CD4-positive, CD25-positive, alpha-beta regulatory T cell (primary cell): ENCODE data around the gene SHROOM3. TPM values are rescaled to one million over a fixed set of nuclear protein-coding genes. Genes with fewer than 3 reads are reported as not detected.

Experiments
- ATAC-seq, 2 donors: fragments of 150-1000 bp; cut with Tn5 transposase; one replicate each; pipeline ENCODE4 v1.10.0; 2021; ENCODE audit warnings: low read depth in 2 of 2, moderate number of reproducible peaks in 2 of 2, moderate library complexity in 1 of 2
- DNase-seq, 3 donors: peaks; one replicate each; pipeline versions ENCODE4 v3.0.0 to v3.0.0-alpha.2; 2012 to 2022; ENCODE audit warnings: mixed read lengths in 1 of 3
- H3K27ac ChIP-seq: one replicate; pipeline ENCODE4 v1.7.0; 2013; ENCODE audit warnings: mild to moderate bottlenecking, low read length; ENCODE audit not compliant: insufficient read depth, poor library complexity, severe bottlenecking
- H3K27me3 ChIP-seq: one replicate; pipeline ENCODE4 v1.7.0; 2013; ENCODE audit warnings: low read length; ENCODE audit not compliant: control insufficient read depth, insufficient read depth
- H3K36me3 ChIP-seq: one replicate; pipeline ENCODE4 v1.7.0; 2013; ENCODE audit warnings: mild to moderate bottlenecking, low read length, moderate library complexity; ENCODE audit not compliant: control insufficient read depth, insufficient read depth
- H3K4me1 ChIP-seq: 2 replicates; pipeline ENCODE4 v1.7.0; 2013; ENCODE audit warnings: mild to moderate bottlenecking, low read length; ENCODE audit not compliant: insufficient read depth, control insufficient read depth, poor library complexity, severe bottlenecking
- H3K4me3 ChIP-seq: one replicate; pipeline ENCODE4 v1.7.0; 2013; ENCODE audit warnings: low read depth, mild to moderate bottlenecking, low read length, moderate library complexity
- H3K9me3 ChIP-seq, 2 experiments: 1 replicate in 1 of 2; 2 replicates in 1 of 2; pipeline ENCODE4 v1.7.0; 2013; ENCODE audit warnings: low read length in 2 of 2, mild to moderate bottlenecking in 1 of 2, moderate library complexity in 1 of 2; ENCODE audit not compliant: control insufficient read depth in 2 of 2
- H3K27ac Mint-ChIP-seq, 3 donors: one replicate each; pipeline ENCODE4 v1.8.0; 2020 to 2022; ENCODE audit warnings: mild to moderate bottlenecking in 3 of 3, mixed read lengths in 3 of 3, moderate library complexity in 2 of 3
- H3K27me3 Mint-ChIP-seq: one replicate; pipeline ENCODE4 v1.8.0; 2022; ENCODE audit warnings: mild to moderate bottlenecking, mixed read lengths
- H3K36me3 Mint-ChIP-seq: one replicate; pipeline ENCODE4 v1.8.0; 2020; ENCODE audit warnings: mixed read lengths
- H3K4me1 Mint-ChIP-seq, 4 donors: one replicate each; pipeline ENCODE4 v1.8.0; 2020 to 2022; ENCODE audit warnings: mixed read lengths in 4 of 4, mild to moderate bottlenecking in 1 of 4
- H3K4me3 Mint-ChIP-seq, 4 donors: one replicate each; pipeline ENCODE4 v1.8.0; 2020 to 2022; ENCODE audit warnings: mild to moderate bottlenecking in 4 of 4, mixed read lengths in 4 of 4, moderate library complexity in 3 of 4
- H3K9me3 Mint-ChIP-seq, 7 donors: one replicate each; pipeline ENCODE4 v1.8.0; 2020 to 2022; ENCODE audit warnings: mixed read lengths in 7 of 7, mild to moderate bottlenecking in 3 of 7, moderate library complexity in 2 of 7
- polyA plus RNA-seq, 4 donors: library from polyadenylated mRNA; unstranded; fragments of 300-500 nt; fragmentation: Illumina TruSeq; gene quantifications; one replicate each; pipeline ENCODE4 v1.2.3, GENCODE V29; 2021
- total RNA-seq: library from RNA; stranded (reverse); gene quantifications from one replicate; pipeline ENCODE4 v1.2.3, GENCODE V29; 2022

SHROOM3 gene
- total and polyA plus RNA-seq, 5 donors from 2014 or later: not detected

- Mint-ChIP-seq H3K27ac (no peak overlapping the region), H3K4me3 (no peak overlapping the region), H3K36me3 (no peaks in the 10 kb centered on the region), H3K4me1 (no peaks in the 10 kb centered on the region), H3K9me3 (peaks cover 0 to 5% (median 0%) of the 10 kb centered on the region in 7 donors), H3K27me3 (peaks cover 9% of the 10 kb centered on the region)
- no peaks in the 10 kb centered on the region for H3K36me3 ChIP-seq
- H3K27me3 ChIP-seq: peaks cover 2% of the 10 kb centered on the region
- H3K4me1 ChIP-seq: no peaks in the 10 kb centered on the region
- no peak overlapping the region for H3K4me3 ChIP-seq
- H3K27ac ChIP-seq: no peak overlapping the region
- DNase-seq (no peak), ATAC-seq (no peak)
- no peaks in the 10 kb centered on the region for H3K9me3 ChIP-seq
Observed at GRCh38 chr4:76523593-76523992, 88.6 kb downstream of the SHROOM3 start.

GRCh38 chr4:76525751-76526150, 90.7 kb downstream of the SHROOM3 start:
- peaks cover 0 to 5% (median 0%) of the 10 kb centered on the region in 7 donors for H3K9me3 Mint-ChIP-seq
- Histone ChIP-seq H3K9me3 (no peaks in the 10 kb centered on the region), H3K27ac (no peak overlapping the region), H3K4me3 (no peak overlapping the region), H3K4me1 (no peaks in the 10 kb centered on the region), H3K36me3 (no peaks in the 10 kb centered on the region), H3K27me3 (peaks cover 2% of the 10 kb centered on the region)
- no peak overlapping the region for H3K27ac Mint-ChIP-seq
- DNase-seq (no peak), ATAC-seq (no peak)
- no peaks in the 10 kb centered on the region for H3K36me3 Mint-ChIP-seq
- no peak overlapping the region for H3K4me3 Mint-ChIP-seq
- no peaks in the 10 kb centered on the region for H3K4me1 Mint-ChIP-seq
- H3K27me3 Mint-ChIP-seq: peaks cover 9% of the 10 kb centered on the region

GRCh38 chr4:76526585-76526990, 91.6 kb downstream of the SHROOM3 start:
- Histone ChIP-seq H3K9me3 (no peaks in the 10 kb centered on the region), H3K4me3 (no peak overlapping the region), H3K36me3 (no peaks in the 10 kb centered on the region), H3K4me1 (no peaks in the 10 kb centered on the region), H3K27me3 (peaks cover 2% of the 10 kb centered on the region), H3K27ac (no peak overlapping the region)
- H3K4me3 Mint-ChIP-seq: no peak overlapping the region
- peaks cover 9% of the 10 kb centered on the region for H3K27me3 Mint-ChIP-seq
- H3K9me3 Mint-ChIP-seq: peaks cover 0 to 5% (median 0%) of the 10 kb centered on the region in 7 donors
- H3K36me3 Mint-ChIP-seq: no peaks in the 10 kb centered on the region
- ATAC-seq: no peak
- DNase-seq: no peak
- H3K4me1 Mint-ChIP-seq: no peaks in the 10 kb centered on the region
- no peak overlapping the region for H3K27ac Mint-ChIP-seq

- no peak for ATAC-seq
- H3K4me3 ChIP-seq: no peak overlapping the region
- H3K27me3 Mint-ChIP-seq: peaks cover 9% of the 10 kb centered on the region
Observed at GRCh38 chr4:76527666-76528065, 92.6 kb downstream of the SHROOM3 start.

GRCh38 chr4:76531597-76531996, 96.6 kb downstream of the SHROOM3 start:
- no peaks in the 10 kb centered on the region for H3K9me3 Mint-ChIP-seq

More at GRCh38 chr4:76527666-76528065, 92.6 kb downstream of the SHROOM3 start:
- no peaks in the 10 kb centered on the region for H3K4me1 ChIP-seq
- no peak overlapping the region for H3K27ac Mint-ChIP-seq
- H3K27ac ChIP-seq: no peak overlapping the region
- no peaks in the 10 kb centered on the region for H3K36me3 ChIP-seq
- no peaks in the 10 kb centered on the region for H3K27me3 ChIP-seq
- no peaks in the 10 kb centered on the region for H3K36me3 Mint-ChIP-seq
- no peak for DNase-seq
- H3K9me3 ChIP-seq: no peaks in the 10 kb centered on the region
- H3K4me3 Mint-ChIP-seq: no peak overlapping the region
- H3K9me3 Mint-ChIP-seq: peaks cover 0 to 5% (median 0%) of the 10 kb centered on the region in 7 donors
- H3K4me1 Mint-ChIP-seq: no peaks in the 10 kb centered on the region

GRCh38 chr4:76532805-76533204, 97.8 kb downstream of the SHROOM3 start:
- no peaks in the 10 kb centered on the region for H3K4me1 Mint-ChIP-seq
- Histone ChIP-seq H3K36me3 (no peaks in the 10 kb centered on the region), H3K4me3 (no peak overlapping the region), H3K4me1 (no peaks in the 10 kb centered on the region), H3K9me3 (no peaks in the 10 kb centered on the region), H3K27me3 (no peaks in the 10 kb centered on the region), H3K27ac (no peak overlapping the region)
- H3K4me3 Mint-ChIP-seq: no peak overlapping the region
- peaks cover 0 to 2% (median 0%) of the 10 kb centered on the region in 7 donors for H3K9me3 Mint-ChIP-seq
- no peak for DNase-seq
- no peaks in the 10 kb centered on the region for H3K27me3 Mint-ChIP-seq
- no peaks in the 10 kb centered on the region for H3K36me3 Mint-ChIP-seq
- H3K27ac Mint-ChIP-seq: no peak overlapping the region
- no peak for ATAC-seq

More at GRCh38 chr4:76531597-76531996, 96.6 kb downstream of the SHROOM3 start:
- no peak overlapping the region for H3K27ac ChIP-seq
- no peaks in the 10 kb centered on the region for H3K9me3 ChIP-seq
- no peaks in the 10 kb centered on the region for H3K4me1 ChIP-seq
- H3K4me3 ChIP-seq: no peak overlapping the region
- H3K36me3 ChIP-seq: no peaks in the 10 kb centered on the region
- Mint-ChIP-seq H3K4me1 (no peaks in the 10 kb centered on the region), H3K4me3 (no peak overlapping the region), H3K27ac (no peak overlapping the region), H3K36me3 (no peaks in the 10 kb centered on the region), H3K27me3 (peaks cover 7% of the 10 kb centered on the region)
- DNase-seq (no peak), ATAC-seq (no peak)
- H3K27me3 ChIP-seq: no peaks in the 10 kb centered on the region

GRCh38 chr4:76533314-76533713, 98.3 kb downstream of the SHROOM3 start:
- Mint-ChIP-seq H3K27me3 (peaks cover 5% of the 10 kb centered on the region), H3K27ac (no peak overlapping the region), H3K36me3 (no peaks in the 10 kb centered on the region), H3K4me3 (no peak overlapping the region), H3K9me3 (peaks cover 0 to 4% (median 0%) of the 10 kb centered on the region in 7 donors), H3K4me1 (no peaks in the 10 kb centered on the region)
- no peak for ATAC-seq
- no peak overlapping the region for H3K27ac ChIP-seq
- no peaks in the 10 kb centered on the region for H3K4me1 ChIP-seq
- H3K9me3 ChIP-seq: no peaks in the 10 kb centered on the region
- H3K36me3 ChIP-seq: no peaks in the 10 kb centered on the region
- DNase-seq: no peak
- H3K27me3 ChIP-seq: no peaks in the 10 kb centered on the region
- H3K4me3 ChIP-seq: no peak overlapping the region

GRCh38 chr4:76535603-76536372, 100.8 kb downstream of the SHROOM3 start:
- no peaks in the 10 kb centered on the region for H3K36me3 Mint-ChIP-seq
- Histone ChIP-seq H3K36me3 (no peaks in the 10 kb centered on the region), H3K9me3 (no peaks in the 10 kb centered on the region), H3K27me3 (peaks cover 1% of the 10 kb centered on the region), H3K4me1 (no peaks in the 10 kb centered on the region), H3K4me3 (no peak overlapping the region), H3K27ac (no peak overlapping the region)
- ATAC-seq: no peak
- H3K9me3 Mint-ChIP-seq: peaks cover 0 to 7% (median 0%) of the 10 kb centered on the region in 7 donors
- H3K4me1 Mint-ChIP-seq: no peaks in the 10 kb centered on the region
- no peak overlapping the region for H3K27ac Mint-ChIP-seq
- H3K4me3 Mint-ChIP-seq: no peak overlapping the region
- DNase-seq: no peak
- H3K27me3 Mint-ChIP-seq: peaks cover 21% of the 10 kb centered on the region
